Measurements from ENCODE around the gene HMGB2. TPM values are rescaled to one million over a fixed set of nuclear protein-coding genes. Genes with fewer than 3 reads are reported as not detected.
A peak's percentile ranks its signal among the peaks of the same experiment; 100 is the strongest.

HMGB2 gene
- 10 to 100 TPM; 27.3 to 83.6 (median 65.3) TPM for total RNA-seq

GRCh38 chr4:173334085-173334890 lies at the start of gene HMGB2:
Gene HMGB2, minus strand, starts transcription at chr4:173334358. Its CDS starts 709 bp downstream, at chr4:173333649.
- peak in 3 of 4 donors; percentile 93 to 99 (median 99) for TF ChIP-seq POLR2A (IDR thresholded peaks at IDR 0.05)
- TF ChIP-seq, protein P1, sequence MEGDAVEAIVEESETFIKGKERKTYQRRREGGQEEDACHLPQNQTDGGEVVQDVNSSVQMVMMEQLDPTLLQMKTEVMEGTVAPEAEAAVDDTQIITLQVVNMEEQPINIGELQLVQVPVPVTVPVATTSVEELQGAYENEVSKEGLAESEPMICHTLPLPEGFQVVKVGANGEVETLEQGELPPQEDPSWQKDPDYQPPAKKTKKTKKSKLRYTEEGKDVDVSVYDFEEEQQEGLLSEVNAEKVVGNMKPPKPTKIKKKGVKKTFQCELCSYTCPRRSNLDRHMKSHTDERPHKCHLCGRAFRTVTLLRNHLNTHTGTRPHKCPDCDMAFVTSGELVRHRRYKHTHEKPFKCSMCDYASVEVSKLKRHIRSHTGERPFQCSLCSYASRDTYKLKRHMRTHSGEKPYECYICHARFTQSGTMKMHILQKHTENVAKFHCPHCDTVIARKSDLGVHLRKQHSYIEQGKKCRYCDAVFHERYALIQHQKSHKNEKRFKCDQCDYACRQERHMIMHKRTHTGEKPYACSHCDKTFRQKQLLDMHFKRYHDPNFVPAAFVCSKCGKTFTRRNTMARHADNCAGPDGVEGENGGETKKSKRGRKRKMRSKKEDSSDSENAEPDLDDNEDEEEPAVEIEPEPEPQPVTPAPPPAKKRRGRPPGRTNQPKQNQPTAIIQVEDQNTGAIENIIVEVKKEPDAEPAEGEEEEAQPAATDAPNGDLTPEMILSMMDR (IDR thresholded peaks at IDR 0.05): peak in 1 of 6 experiments; percentile 13
- no peaks in the 10 kb centered on the region for H3K9me3 ChIP-seq
- H3K4me3 ChIP-seq: peak within 1 kb of the TSS; percentile 53 to 94 (median 90)
- H3K4me1 ChIP-seq: peaks cover 0 to 42% (median 11%) of the 10 kb centered on the region in 3 donors
- intact Hi-C loops (cut with DNase I): loop anchor here (5.0 kb wide), 1 partner anchor 33 kb away; no protein-coding TSS in a partner anchor
- H3K27ac ChIP-seq: peak within 1 kb of the TSS; percentile 93 to 100 (median 99)
- H3K36me3 ChIP-seq: peaks cover 0 to 27% (median 0%) of the 10 kb centered on the region in 3 donors
- peak; percentile 100 for DNase-seq
- no peaks in the 10 kb centered on the region for H3K27me3 ChIP-seq
- whole genome bisulfite sequencing, 2 donors: 0 to 1% methylated on average over 14 to 38 of the region's 61 CpGs

DNA sequence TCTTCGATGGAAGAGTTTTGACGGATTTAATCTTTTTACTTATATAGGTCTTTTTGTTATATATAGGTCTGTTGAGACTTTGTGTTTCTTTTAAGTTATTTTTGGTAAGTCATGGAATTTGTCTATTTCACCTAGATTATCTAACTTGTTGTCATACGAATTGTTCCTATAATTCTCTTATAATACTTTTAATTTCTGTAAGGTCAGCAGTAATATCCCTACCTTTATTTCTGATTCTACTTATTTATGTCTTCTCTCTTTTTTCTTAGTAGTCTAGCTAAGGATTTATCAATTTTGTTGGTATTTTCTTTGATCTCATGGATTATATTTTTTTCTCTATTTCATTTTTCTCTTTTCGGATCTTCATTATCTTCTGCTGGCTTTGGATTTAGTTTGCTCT lies 48.2 kb upstream of the HMGB2 start:
- Histone ChIP-seq H3K4me3 (no peak overlapping the region), H3K36me3 (peaks cover 0 to 7% (median 0%) of the 10 kb centered on the region in 3 donors), H3K9me3 (no peaks in the 10 kb centered on the region), H3K27ac (no peak overlapping the region), H3K27me3 (no peaks in the 10 kb centered on the region), H3K4me1 (no peaks in the 10 kb centered on the region)
- 90 to 96% methylated on average over 4 of the region's 4 CpGs for WGBS, 2 donors
- DNase-seq: no peak
- no peak for TF ChIP-seq POLR2A (IDR thresholded peaks at IDR 0.05)
- TF ChIP-seq, protein P1 (IDR thresholded peaks at IDR 0.05): no peak
- intact Hi-C loops (cut with DNase I): no loop called here

GRCh38 chr4:173381610-173382009 lies 47.5 kb upstream of the HMGB2 start:
- DNase-seq: no peak
- WGBS, 2 donors: 21 to 48% methylated on average over 1 of the region's 1 CpG
- Histone ChIP-seq H3K27ac (no peak overlapping the region), H3K36me3 (peaks cover 0 to 8% (median 0%) of the 10 kb centered on the region in 3 donors), H3K4me3 (no peak overlapping the region), H3K27me3 (no peaks in the 10 kb centered on the region), H3K4me1 (no peaks in the 10 kb centered on the region), H3K9me3 (no peaks in the 10 kb centered on the region)
- intact Hi-C loops (cut with DNase I): no loop called here
- TF ChIP-seq POLR2A (IDR thresholded peaks at IDR 0.05): no peak
- TF ChIP-seq, protein P1 (IDR thresholded peaks at IDR 0.05): no peak

DNA sequence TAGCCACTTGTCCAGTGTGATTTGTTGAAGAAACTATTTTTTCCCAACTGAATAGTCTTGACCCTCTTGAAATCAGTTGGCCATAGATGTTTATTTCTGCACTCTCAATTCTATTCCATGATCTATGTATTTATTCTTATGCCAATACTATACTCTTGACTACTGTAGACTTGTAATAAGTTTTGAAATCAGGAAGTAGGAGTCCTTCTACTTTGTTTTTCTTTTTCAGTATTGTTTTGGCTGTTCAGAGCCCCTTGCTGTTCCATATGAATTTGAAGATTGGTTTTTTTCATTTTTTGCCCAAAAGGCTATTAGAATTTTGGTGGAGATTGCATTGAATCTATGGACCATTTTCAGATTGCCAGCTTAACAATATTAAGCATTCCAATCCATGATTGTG lies 46.8 kb upstream of the HMGB2 start:
- Histone ChIP-seq H3K36me3 (peaks cover 0 to 14% (median 0%) of the 10 kb centered on the region in 3 donors), H3K9me3 (no peaks in the 10 kb centered on the region), H3K27me3 (no peaks in the 10 kb centered on the region), H3K27ac (no peak overlapping the region), H3K4me3 (no peak overlapping the region), H3K4me1 (peaks cover 0 to 2% (median 0%) of the 10 kb centered on the region in 3 donors)
- intact Hi-C loops (cut with DNase I): no loop called here
- no peak for DNase-seq
- TF ChIP-seq POLR2A (IDR thresholded peaks at IDR 0.05): no peak
- TF ChIP-seq, protein P1 (IDR thresholded peaks at IDR 0.05): no peak

DNA sequence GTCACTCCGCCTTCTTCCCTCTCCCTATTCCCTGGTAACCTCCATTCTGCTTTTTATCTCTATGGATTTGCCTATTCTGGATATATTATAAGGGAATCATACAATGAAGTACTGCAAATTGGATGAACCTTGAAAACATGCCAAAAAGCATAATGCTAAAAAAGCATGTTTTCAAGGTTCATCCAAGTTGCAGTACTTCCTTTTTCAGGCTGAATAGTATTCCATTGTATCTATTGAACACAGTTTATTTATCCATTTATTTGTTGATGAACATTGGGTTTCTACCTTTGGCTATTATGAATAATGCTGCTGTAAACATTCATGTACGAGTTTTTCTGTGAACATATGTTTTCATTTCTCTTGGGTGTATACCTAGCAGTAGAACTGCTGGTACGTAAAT lies 45.8 kb upstream of the HMGB2 start:
- peaks cover 0 to 15% (median 0%) of the 10 kb centered on the region in 3 donors for H3K36me3 ChIP-seq
- no peaks in the 10 kb centered on the region for H3K27me3 ChIP-seq
- no peak for DNase-seq
- no peak for TF ChIP-seq POLR2A (IDR thresholded peaks at IDR 0.05)
- TF ChIP-seq, protein P1 (IDR thresholded peaks at IDR 0.05): no peak
- intact Hi-C loops (cut with DNase I): no loop called here
- H3K27ac ChIP-seq: no peak overlapping the region
- no peak overlapping the region for H3K4me3 ChIP-seq
- H3K4me1 ChIP-seq: peaks cover 0 to 8% (median 4%) of the 10 kb centered on the region in 3 donors
- H3K9me3 ChIP-seq: no peaks in the 10 kb centered on the region
- WGBS, 2 donors: 95 to 98% methylated on average over 3 of the region's 3 CpGs

All from esophagus squamous epithelium (tissue), 5 donors.